Activated CD8-positive, alpha-beta T cell treated with anti-CD3 and anti-CD28 coated beads for 36 hours (primary cell): ENCODE measurements around the gene AJAP1. TPM values are rescaled to one million over a fixed set of nuclear protein-coding genes. Genes with fewer than 3 reads are reported as not detected.

Experiments used
- ATAC-seq: fragments of 200-7000 bp; cut with Tn5 transposase; one replicate; pipeline ENCODE4 v1.10.0; 2021; ENCODE audit warnings: mild to moderate bottlenecking, moderate library complexity
- CTCF ChIA-PET: fragments of 350-600 bp; sonication (Branson Sonifier 250); formaldehyde crosslinking; loops from one replicate; lab custom pipeline; 2021; ENCODE audit warnings: antibody characterized with exemption; lab: Charles Lee
- POLR2A ChIA-PET: fragments of 350-600 bp; sonication (Branson Sonifier 250); formaldehyde crosslinking; loops from one replicate; lab custom pipeline; 2021; ENCODE audit warnings: antibody characterized with exemption; lab: Charles Lee
- DNase-seq: peaks from one replicate; pipeline ENCODE4 v3.0.0-alpha.2; 2020
- H3K27ac Mint-ChIP-seq: one replicate; pipeline ENCODE4 v1.8.0; 2021; ENCODE audit warnings: mild to moderate bottlenecking, mixed read lengths
- H3K27me3 Mint-ChIP-seq: one replicate; pipeline ENCODE4 v1.8.0; 2021; ENCODE audit warnings: mixed read lengths
- H3K36me3 Mint-ChIP-seq: one replicate; pipeline ENCODE4 v1.8.0; 2021; ENCODE audit warnings: low read depth, mixed read lengths
- H3K4me1 Mint-ChIP-seq: one replicate; pipeline ENCODE4 v1.8.0; 2021; ENCODE audit warnings: low read depth, mixed read lengths
- H3K4me3 Mint-ChIP-seq: one replicate; pipeline ENCODE4 v1.8.0; 2021; ENCODE audit warnings: mild to moderate bottlenecking, moderate library complexity, mixed read lengths
- H3K9me3 Mint-ChIP-seq: one replicate; pipeline ENCODE4 v1.8.0; 2021; ENCODE audit warnings: mixed read lengths
- CTCF ChIP-seq: fragments of 200-600 bp; IDR thresholded peaks from one replicate; pipeline ENCODE4 v1.8.0; 2022; ENCODE audit warnings: antibody characterized with exemption, mild to moderate bottlenecking
- intact Hi-C: fragments of 100-400 bp; cut with micrococcal nuclease; formaldehyde crosslinking; loops from one replicate; pipeline ENCODE4 v1.10.0; 2022
- total RNA-seq, 2 experiments: library from RNA; stranded (reverse); gene quantifications; one replicate each; pipeline ENCODE4 v1.2.3, GENCODE V29; 2021

Gene AJAP1
- total RNA-seq, 2 experiments from 2014 or later, result 0.65 to 0.78 TPM

GRCh38 chr1:4797016-4797410, 142.6 kb downstream of the AJAP1 start:
- H3K27me3 Mint-ChIP-seq, result peaks cover 5% of the 10 kb centered on the region
- CTCF ChIA-PET, result interaction anchor here (0.9 kb wide), 1 partner anchor 9 kb away, joined by 3 read pairs; no protein-coding TSS in a partner anchor
- no peak for ATAC-seq
- no peak for TF ChIP-seq CTCF
- no peaks in the 10 kb centered on the region for H3K9me3 Mint-ChIP-seq
- H3K4me1 Mint-ChIP-seq, result peaks cover 5% of the 10 kb centered on the region
- H3K36me3 Mint-ChIP-seq, result no peaks in the 10 kb centered on the region
- POLR2A ChIA-PET, result no interaction called here
- no peak overlapping the region for H3K4me3 Mint-ChIP-seq
- H3K27ac Mint-ChIP-seq, result no peak overlapping the region
- DNase-seq, result no peak
- intact Hi-C loops, result no loop called here

GRCh38 chr1:4797429-4797828, 143.0 kb downstream of the AJAP1 start:
- ATAC-seq (no peak), DNase-seq (no peak)

GRCh38 chr1:4801192-4801924, 146.9 kb downstream of the AJAP1 start:
- Mint-ChIP-seq H3K4me3 (no peak overlapping the region), H3K27ac (no peak overlapping the region), H3K36me3 (no peaks in the 10 kb centered on the region), H3K27me3 (peaks cover 8% of the 10 kb centered on the region), H3K9me3 (no peaks in the 10 kb centered on the region), H3K4me1 (peaks cover 5% of the 10 kb centered on the region)
- intact Hi-C loops, result no loop called here
- ChIA-PET CTCF (no interaction called here), POLR2A (interaction anchor here (0.6 kb wide), 1 partner anchor 23 kb away, joined by 3 read pairs; no protein-coding TSS in a partner anchor)
- no peak for TF ChIP-seq CTCF
- DNase-seq (no peak), ATAC-seq (no peak)

More at GRCh38 chr1:4797429-4797828, 143.0 kb downstream of the AJAP1 start:
- peaks cover 5% of the 10 kb centered on the region for H3K27me3 Mint-ChIP-seq
- ChIA-PET CTCF (no interaction called here), POLR2A (no interaction called here)
- no peaks in the 10 kb centered on the region for H3K9me3 Mint-ChIP-seq
- intact Hi-C loops, result no loop called here
- H3K4me3 Mint-ChIP-seq, result no peak overlapping the region
- no peaks in the 10 kb centered on the region for H3K36me3 Mint-ChIP-seq
- no peak overlapping the region for H3K27ac Mint-ChIP-seq
- H3K4me1 Mint-ChIP-seq, result peaks cover 5% of the 10 kb centered on the region
- TF ChIP-seq CTCF, result no peak

- intact Hi-C loops, result no loop called here
- Mint-ChIP-seq H3K4me1 (no peaks in the 10 kb centered on the region), H3K27ac (no peak overlapping the region), H3K4me3 (no peak overlapping the region), H3K36me3 (no peaks in the 10 kb centered on the region), H3K27me3 (peaks cover 8% of the 10 kb centered on the region), H3K9me3 (peaks cover 2% of the 10 kb centered on the region)
- ChIA-PET POLR2A (no interaction called here), CTCF (no interaction called here)
- no peak for DNase-seq
- no peak for TF ChIP-seq CTCF
- no peak for ATAC-seq
Measured at GRCh38 chr1:4802024-4802423, 147.6 kb downstream of the AJAP1 start.

- ATAC-seq (no peak), DNase-seq (no peak)
- Mint-ChIP-seq H3K36me3 (no peaks in the 10 kb centered on the region), H3K4me3 (no peak overlapping the region), H3K27ac (no peak overlapping the region), H3K9me3 (peaks cover 5% of the 10 kb centered on the region), H3K27me3 (peaks cover 10% of the 10 kb centered on the region), H3K4me1 (no peaks in the 10 kb centered on the region)
- intact Hi-C loops, result no loop called here
- ChIA-PET CTCF (no interaction called here), POLR2A (no interaction called here)
- no peak for TF ChIP-seq CTCF
Measured at GRCh38 chr1:4803335-4803734, 148.9 kb downstream of the AJAP1 start.
